NCI-H2196 (cell line): ENCODE results near the gene MAPKAPK5.
"Not testable (repeated sequence)": the region's sequence is repeated elsewhere in the genome, so short reads cannot be mapped to it uniquely, and the experiment has no call there.

Source experiments
- DNase-seq: peaks from one replicate; lab custom pipeline; 2025; ENCODE audit not compliant: unreplicated experiment; lab: John Stamatoyannopoulos, UW

Gene MAPKAPK5, protein sequence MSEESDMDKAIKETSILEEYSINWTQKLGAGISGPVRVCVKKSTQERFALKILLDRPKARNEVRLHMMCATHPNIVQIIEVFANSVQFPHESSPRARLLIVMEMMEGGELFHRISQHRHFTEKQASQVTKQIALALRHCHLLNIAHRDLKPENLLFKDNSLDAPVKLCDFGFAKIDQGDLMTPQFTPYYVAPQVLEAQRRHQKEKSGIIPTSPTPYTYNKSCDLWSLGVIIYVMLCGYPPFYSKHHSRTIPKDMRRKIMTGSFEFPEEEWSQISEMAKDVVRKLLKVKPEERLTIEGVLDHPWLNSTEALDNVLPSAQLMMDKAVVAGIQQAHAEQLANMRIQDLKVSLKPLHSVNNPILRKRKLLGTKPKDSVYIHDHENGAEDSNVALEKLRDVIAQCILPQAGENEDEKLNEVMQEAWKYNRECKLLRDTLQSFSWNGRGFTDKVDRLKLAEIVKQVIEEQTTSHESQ

DNA sequence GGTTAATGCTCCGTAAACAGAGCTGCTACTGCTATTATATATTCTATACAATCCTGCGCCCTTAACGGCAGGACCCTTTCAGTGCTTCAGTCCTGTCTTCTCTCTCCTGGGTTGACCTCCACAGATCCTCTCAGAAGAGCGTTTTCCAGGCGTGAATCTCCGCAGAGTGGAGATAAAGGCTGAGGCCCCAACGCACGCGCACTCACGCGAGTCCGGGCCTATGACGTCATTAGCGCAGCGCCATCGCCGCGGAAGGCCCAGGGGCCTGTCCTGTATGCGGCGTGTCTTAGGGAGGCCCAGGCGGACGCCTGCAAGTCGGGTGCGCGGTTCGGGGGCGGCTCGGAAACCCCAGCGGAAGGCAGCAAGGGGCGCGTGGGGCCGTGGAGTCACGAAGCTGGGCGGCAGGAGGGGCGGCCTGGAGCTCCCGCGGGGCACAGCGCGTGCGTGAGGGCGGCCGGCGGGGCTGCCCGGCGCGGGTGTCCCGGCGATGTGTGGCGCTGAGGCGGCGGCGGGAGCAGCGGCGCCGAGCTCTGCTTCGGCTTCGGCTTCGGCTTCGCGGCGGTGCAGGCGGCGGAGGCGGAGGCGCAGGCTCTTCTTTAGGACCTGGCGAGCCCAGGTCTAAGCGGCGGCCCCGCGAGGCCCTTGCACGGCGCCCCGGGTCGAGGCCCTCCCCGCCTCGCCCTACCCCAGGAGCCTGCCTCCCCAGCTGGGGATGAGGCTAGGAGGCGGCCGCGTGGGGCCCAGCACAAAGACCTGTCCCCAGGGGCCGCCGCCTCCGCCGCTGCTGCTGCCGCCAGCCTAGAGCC lies at the start of gene MAPKAPK5:
MAPKAPK5 (plus strand) TSS at position 479 of the 806 bp plus-strand sequence. CDS start 506 bp downstream, outside the sequence.
- peak; percentile 94 for DNase-seq

DNA sequence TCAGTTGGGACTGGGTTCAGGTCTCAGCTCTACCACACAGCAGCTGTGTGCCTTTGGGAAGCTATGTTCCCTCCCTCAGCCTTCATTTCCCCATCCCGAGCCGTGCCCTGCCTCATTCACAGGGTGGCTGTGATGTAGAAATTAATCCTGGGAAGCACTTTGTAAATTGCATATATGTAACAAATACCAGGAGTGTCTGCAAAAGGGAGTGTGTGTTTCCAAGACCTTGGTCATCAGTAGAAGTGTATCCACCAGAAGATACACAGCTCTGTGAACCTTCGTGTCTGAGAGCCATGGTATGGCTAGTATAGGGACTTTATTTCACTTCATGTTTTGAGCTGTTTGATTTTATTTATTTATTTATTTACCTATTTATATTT lies 49.2 kb upstream of the MAPKAPK5 start:
- DNase-seq: no peak

DNA sequence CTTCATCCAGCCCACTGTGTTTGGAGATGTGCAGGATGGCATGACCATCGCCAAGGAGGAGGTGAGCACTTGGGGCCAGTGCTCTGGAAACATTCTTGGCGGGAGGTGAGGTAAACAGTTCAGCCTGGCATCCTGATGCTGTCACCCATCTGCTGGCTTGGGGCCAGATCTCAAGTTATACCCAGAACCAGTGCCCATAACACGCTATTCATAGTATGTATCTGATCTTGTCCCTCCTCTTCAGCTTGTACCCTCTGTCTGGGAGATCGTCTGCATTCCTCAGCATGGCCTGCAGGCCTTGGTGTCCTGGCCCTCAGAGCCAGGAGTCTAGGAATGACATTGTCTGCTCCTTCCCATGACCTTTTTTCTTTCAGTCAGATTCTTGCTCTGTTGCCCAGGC lies 43.8 kb upstream of the MAPKAPK5 start:
- peak; percentile 20 for DNase-seq

DNA sequence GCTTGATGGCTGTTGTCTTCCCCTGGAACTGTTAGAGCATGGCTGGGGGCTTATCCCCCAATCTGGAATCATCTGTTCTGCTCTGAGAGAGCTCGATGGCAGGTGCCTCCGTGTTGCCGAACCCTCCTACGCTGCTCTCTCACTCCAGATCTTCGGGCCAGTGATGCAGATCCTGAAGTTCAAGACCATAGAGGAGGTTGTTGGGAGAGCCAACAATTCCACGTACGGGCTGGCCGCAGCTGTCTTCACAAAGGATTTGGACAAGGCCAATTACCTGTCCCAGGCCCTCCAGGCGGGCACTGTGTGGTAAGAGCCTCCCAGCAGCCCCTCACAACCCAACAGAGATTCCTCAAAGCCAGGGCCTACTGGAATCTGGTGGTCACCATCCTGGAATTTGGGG lies 42.3 kb upstream of the MAPKAPK5 start:
- DNase-seq: no peak

DNA sequence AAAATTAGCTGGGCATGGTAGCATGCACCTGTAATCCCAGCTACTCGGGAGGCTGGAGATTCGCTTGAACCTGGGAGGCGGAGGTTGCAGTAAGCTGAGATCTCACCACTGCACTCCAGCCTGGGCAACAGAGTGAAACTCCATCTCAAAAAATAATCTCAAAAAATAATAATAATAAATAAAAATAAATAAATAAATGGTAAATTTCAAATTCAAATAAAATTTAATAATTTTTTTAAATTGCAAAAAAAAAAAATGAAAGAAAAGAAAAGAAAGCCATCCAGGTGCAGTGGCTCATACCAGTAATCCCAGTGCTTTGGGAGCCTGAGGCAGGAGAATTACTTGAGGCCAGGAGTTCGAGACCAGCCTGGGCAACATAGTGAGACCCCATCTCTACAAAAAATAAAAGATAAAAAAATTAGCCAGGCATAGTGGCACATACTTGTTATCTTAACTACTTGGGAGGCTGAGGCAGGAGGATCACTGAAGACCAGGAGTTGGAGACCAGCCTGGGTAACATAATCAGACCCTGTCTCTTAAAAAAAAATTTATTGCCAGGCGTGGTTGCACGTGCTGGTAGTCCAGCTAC lies 38.9 kb upstream of the MAPKAPK5 start:
- DNase-seq: no peak

DNA sequence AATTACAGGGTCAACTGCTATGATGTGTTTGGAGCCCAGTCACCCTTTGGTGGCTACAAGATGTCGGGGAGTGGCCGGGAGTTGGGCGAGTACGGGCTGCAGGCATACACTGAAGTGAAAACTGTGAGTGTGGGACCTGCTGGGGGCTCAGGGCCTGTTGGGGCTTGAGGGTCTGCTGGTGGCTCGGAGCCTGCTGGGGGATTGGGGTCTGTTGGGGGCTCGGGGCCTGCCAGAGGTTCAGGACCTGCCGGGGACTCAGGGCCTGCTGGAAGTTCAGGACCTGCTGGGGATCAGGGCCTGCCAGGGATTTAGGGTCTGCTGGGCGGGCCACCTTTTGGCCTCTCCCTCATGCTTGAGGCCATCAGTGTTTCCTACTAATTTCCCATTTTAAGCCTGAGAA lies 38.2 kb upstream of the MAPKAPK5 start:
- no peak for DNase-seq

DNA sequence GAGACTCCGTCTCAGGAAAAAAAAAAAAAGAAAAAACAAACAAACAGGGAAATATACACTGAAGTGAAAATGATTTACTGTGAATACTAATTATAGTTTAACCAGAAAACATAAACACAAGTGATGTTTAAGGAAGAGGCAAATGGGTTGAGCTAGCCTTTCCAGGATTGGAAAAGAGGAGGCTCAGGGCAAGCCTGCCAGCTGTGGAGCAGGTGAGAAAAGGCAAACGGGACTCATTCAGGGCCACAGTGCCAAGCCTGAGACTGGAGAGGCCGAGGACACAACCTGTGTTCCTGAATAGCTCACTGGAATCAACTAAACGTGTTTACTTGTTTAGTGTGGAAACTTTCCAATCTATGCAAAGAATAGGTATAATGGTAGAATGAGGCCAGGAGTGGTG lies 35.7 kb upstream of the MAPKAPK5 start:
- DNase-seq: no peak

DNA sequence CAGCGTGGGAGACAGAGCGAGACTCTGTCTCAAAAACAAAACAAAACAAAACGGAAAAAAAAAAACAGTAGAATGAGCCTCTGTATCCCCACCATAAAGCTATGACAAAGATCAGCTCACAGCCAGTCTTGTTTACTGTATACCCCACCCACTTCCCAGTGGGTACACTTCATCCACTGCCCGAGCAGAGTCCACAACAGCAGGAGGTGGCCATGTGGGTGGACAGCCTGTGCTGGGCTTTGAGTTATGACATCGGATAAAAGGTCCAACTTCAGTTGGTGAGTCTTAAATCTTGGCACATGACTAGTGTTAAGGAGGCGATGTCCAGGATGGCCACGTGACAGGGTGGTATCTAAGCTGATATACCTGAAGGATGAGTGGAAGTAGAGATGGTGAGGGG lies 34.8 kb upstream of the MAPKAPK5 start:
- no peak for DNase-seq

DNA sequence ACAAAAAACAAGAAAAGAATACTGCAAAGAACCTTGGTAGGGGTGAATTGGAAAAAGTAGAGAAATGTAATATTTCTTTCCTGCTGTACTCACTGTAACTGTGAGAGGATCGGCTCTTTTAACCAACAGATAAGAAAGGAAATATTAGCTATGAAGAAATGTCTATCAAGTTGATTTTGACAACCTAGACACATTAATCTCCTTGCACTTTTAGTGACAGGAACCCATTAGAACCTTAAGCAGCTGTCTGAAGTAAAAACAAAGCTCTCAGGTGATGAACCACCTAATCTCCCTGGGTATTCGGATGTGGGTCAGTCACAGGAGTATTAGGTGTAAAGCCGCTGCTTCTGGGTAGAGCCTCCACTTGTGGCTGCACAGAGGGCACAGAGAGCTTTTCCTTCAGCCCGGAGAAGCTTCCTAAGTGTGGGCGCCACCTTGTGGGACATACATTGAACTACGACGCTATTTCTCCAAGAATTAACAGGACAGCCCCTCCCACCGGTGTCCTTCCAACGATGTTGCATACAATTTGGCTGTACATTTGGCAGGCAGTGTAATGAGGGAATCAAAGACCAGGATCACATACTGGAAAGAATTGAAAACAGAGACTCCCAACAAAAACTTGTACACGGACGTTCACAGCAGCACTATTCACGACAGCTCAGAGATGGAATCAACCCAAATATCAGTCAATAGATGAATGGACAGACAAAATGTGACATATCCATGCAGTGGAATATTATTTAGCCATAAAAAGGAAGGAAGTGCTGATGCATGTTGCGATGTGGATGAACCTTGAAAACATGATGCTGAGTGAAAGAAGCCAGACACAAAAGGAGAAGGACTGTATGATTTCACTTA lies 28.9 kb upstream of the MAPKAPK5 start:
- peak; percentile 91 for DNase-seq

DNA sequence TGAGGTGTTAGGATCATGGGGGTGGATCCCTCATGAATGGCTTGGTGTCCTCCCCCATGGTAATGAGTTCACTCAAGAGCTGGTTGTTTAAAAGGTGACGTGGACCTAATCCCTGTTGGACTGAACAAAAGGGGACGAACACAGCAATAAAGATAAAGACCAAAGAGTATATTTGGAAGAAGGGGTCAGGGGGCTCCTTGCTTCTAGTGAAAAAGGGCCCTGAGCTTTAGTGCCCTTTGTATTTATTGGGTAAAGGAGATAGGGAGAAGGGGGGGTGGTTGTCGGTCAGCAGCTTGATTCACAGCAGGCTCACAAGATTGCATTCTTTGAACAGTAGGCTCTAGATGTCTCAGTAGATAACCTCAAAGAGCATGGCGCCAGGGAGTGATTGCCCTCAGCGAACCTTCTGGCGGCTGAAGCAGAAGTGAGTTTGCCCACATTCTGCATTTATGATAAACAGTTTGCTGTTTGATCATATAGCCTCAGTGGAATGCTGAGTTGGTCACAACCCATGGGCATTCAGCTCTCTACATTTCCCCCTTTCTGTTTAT lies 25.9 kb upstream of the MAPKAPK5 start:
- no peak for DNase-seq

DNA sequence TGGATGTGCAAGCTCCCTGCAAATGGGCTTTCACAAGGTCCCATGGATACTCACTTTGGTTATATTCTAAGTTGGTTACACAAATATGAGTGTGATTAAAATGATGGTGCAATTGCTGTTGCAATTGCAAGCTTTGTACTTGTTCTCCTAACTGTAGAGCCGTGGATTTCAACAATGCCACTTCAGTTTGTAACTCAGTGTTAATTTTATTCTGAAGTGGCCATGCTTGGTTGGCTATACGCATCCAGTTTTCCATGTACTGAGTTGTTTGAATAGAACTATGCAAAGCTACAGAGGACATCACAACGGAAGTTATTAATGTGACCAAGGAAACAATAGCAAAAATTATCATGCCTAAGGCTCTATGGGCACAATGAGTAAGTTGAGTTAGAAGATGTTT lies 25.1 kb upstream of the MAPKAPK5 start:
- not testable (repeated sequence) for DNase-seq

DNA sequence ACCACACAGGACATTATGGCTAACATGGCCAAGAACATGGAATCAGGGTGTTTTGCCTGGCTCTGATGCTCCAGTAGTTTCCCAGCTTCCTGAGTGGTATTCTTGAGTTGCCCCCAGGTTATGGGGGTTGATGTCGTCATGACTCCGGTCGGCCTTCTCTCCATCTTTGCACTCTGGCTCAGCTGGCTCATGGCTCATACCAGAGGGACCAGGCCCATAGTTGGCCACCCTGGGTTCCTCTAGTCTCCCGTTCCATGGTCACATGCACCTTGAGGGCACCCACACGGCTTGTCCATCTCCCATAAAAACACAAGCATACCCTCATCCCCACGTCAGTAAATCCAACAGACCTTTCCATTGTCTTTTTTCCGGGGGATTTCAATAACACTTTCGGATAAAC lies 23.7 kb upstream of the MAPKAPK5 start:
- no peak for DNase-seq

DNA sequence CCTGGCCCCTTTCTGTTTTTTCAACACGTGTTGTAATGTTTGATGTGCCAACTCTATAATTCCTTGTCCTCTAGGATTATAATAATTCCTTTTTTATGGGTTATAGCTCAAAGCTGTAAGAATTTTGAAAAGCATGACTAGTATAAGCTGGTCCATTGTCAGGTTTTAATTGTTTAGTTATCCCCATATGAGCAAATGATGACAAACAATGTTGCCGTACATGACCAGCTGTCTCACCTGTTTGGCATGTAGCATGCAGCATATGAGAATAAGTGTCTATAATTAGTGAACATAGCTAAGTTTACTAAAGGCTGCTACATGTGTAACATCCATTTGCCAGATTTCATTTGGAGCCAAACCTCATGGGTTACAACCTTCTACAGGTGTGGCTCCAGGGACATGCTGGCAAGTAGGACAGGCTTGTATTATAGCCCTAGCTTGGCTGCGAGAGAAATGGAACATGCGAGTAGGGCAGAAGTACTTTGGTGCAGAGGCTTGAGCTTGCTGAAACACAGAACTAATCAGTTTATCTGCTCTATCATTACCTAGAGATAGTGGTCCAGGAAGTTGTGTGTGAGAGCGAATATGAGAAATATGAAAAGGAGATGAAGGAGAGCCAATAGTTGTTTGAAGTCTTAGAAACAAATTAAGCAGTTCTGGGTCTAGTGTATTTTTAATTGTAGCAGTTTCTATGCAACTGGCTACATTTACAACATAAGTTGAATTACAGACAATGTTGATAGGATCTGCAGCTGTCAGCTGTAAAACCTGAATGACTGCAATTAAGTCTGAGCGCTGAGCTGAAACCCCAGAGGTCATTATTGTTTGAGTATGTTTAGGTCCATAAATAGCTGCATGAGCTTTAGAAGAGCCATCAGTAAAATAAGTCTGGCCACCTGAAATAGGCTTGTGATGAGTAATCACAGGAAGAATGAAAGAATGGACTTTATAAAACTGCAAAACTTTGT lies 22.6 kb upstream of the MAPKAPK5 start:
- peak; percentile 27 for DNase-seq

DNA sequence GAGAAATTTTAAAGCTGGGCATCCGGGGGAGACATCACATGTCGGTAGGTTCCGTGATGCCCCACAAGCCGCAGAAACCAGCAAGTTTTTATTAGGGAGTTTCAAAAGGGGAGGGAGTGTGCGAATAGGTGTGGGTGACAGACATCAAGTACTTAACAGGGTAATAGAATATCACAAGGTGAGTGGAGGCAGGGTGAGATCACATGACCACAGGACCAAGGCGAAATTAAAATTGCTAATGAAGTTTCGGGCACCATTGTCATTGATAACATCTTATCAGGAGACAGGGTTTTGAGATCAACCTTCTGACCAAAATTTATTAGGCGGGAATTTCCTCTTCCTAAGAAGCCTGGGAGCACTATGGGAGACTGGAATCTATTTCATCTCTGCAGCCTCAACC lies 21.2 kb upstream of the MAPKAPK5 start:
- DNase-seq: not testable (repeated sequence)

DNA sequence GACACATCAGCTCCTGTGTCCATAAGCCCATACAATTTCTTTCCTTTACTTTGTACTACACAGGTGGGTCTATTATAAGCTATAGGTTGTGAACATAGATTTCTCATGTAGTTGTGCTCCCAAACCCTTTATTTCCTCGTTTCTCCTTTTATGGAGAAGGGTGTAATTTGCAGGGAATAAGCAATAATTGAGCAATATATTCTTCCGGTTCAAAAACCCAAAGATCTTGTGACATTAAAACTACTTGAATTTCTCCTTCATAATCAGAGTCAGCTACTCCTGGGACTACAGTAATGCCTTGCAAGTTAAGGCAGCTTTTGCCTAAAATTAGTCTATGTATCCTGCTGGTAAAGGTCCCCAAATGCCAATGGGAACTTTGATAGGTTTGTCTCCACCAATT lies 19.1 kb upstream of the MAPKAPK5 start:
- DNase-seq: no peak

DNA sequence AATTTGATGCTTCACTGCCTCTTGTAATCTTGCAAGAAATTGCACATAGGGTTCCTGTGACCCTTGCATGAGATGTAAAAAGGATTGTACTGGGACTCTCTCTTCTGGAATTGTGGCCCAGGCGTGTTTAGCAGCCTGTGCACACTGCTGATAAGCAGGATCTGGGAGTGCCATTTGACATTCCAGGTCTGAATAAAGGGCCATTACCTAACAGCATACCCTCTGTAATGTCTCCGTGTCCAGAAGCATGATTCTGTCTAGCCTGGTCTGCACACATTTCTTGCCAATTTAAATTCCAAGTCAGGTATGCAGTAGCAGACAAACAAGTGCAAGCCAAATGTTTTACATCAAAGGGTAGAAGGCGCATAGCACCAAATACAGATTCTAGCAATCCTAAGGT lies 18.1 kb upstream of the MAPKAPK5 start:
- no peak for DNase-seq

DNA sequence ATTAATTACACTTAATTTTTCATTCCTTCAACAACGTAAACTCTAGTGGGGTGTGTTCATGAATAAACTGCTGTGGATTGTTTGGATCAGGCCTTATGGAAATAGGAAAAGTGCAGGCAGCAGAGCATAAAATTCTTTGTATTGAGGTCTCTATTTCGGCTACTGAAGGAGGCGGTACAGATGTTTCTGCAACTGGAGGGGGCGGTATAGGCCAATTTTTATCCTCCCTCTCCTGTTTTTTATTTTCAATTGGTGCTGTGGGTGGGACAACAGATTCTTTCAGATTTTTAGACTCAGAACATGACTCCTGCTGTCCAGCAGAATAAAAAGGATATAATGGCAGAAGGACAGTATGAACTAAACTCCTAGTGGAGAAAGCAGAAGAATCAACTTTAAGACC lies 17.7 kb upstream of the MAPKAPK5 start:
- not testable (repeated sequence) for DNase-seq

DNA sequence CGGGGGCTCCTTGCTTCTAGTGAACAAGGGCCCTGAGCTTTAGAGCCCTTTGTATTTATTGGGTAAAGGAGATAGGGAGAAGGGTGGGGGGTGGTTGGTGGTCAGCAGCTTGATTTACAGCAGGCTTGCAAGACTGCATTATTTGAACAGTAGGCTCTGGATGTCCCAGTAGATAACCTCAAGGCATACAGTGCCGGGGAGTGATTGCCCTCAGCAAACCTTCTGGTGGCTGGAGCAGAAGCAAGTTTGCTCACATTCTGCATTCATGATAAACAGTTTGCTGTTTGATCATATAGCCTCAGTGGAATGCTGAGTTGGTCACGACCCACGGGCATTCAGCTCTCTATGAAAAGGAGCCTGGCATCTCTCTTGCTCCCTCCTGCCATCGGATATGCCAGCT lies 16.5 kb upstream of the MAPKAPK5 start:
- no peak for DNase-seq

DNA sequence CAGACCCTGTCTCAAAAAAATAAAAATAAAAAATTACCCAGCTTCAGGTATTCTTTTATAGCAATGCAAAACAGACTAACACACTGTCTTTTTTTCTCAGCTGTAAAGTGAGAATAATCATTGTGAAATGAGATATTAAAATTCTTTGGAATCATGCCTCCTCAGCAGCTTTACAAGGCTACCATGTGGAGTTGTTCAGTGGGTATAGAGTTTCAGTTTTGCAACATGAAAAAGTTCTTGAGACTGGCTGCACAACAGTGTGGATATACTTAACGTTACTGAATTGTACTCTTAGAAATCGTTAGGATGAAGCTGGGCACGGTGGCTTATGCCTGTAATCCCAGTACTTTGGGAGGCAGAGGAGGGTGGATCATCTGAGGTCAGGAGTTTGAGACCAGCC lies 15.7 kb upstream of the MAPKAPK5 start:
- DNase-seq: no peak
